Heart left ventricle (tissue), 16 donors: ENCODE results near the gene ZNF845. TPM values are rescaled to one million over a fixed set of nuclear protein-coding genes. Genes with fewer than 3 reads are reported as not detected.
A peak's percentile ranks its signal among the peaks of the same experiment; 100 is the strongest.
"Not testable (repeated sequence)": the region's sequence is repeated elsewhere in the genome, so short reads cannot be mapped to it uniquely, and the experiment has no call there.

Source experiments
- ATAC-seq, 4 donors: fragments of 200-7000 bp; cut with Tn5 transposase; one replicate each; pipeline ENCODE4 v1.9.1; 2020 to 2022; ENCODE audit warnings: moderate library complexity in 4 of 4, mild to moderate bottlenecking in 3 of 4, moderate number of reproducible peaks in 1 of 4
- DNase-seq, 5 donors: peaks; one replicate each; pipeline ENCODE4 v3.0.0-alpha.2; 2020
- H3K27ac ChIP-seq, 12 donors: fragments of 200-600 bp; sonication (generic) in 4 of 12; one replicate each; pipeline versions ENCODE4 v1.5.0 to v1.8.0; 2016 to 2022; ENCODE audit warnings: mild to moderate bottlenecking in 2 of 12
- H3K27me3 ChIP-seq, 9 donors: fragments of 200-600 bp; sonication (generic) in 2 of 9; one replicate each; pipeline versions ENCODE4 v1.5.1 to v1.8.0; 2016 to 2022; ENCODE audit warnings: mild to moderate bottlenecking in 3 of 9
- H3K36me3 ChIP-seq, 9 donors: fragments of 200-600 bp; sonication (generic) in 2 of 9; one replicate each; pipeline versions ENCODE4 v1.5.0 to v1.8.0; 2018 to 2022; ENCODE audit warnings: mild to moderate bottlenecking in 2 of 9
- H3K4me1 ChIP-seq, 12 donors: fragments of 200-600 bp; sonication (generic) in 4 of 12; one replicate each; pipeline versions ENCODE4 v1.5.0 to v1.8.0; 2016 to 2022; ENCODE audit warnings: mild to moderate bottlenecking in 3 of 12
- H3K4me3 ChIP-seq, 12 donors: fragments of 200-600 bp; sonication (generic) in 4 of 12; one replicate each; pipeline versions ENCODE4 v1.5.0 to v1.8.0; 2017 to 2022; ENCODE audit warnings: mild to moderate bottlenecking in 9 of 12, moderate library complexity in 4 of 12
- H3K9me3 ChIP-seq, 12 donors: fragments of 200-600 bp; sonication (generic) in 4 of 12; one replicate each; pipeline versions ENCODE4 v1.5.0 to v1.8.0; 2016 to 2022; ENCODE audit warnings: mild to moderate bottlenecking in 1 of 12
- POLR2A ChIP-seq, 2 donors: fragments of 450-650 bp; IDR thresholded peaks; one replicate each; pipeline ENCODE4 v1.6.1; 2017; ENCODE audit warnings: antibody characterized with exemption in 2 of 2, mild to moderate bottlenecking in 2 of 2, moderate library complexity in 2 of 2
- WGBS, 4 donors: extraction: QIAGEN DNeasy Blood & Tissue Kit in 2 of 4; methylation state at CpG; one replicate each; pipeline versions ENCODE4 v1.1.5 to v1.1.7; 2013 to 2018; 5-methylcytosine and 5-hydroxymethylcytosine counted together
- intact Hi-C, 10 donors: fragments of 100-400 bp; cut with DNase I; formaldehyde crosslinking; loops; one replicate each; pipeline versions ENCODE4 v1.11.1 to v1.14.2; 2022
- polyA plus RNA-seq, 2 donors: library from polyadenylated mRNA; stranded (reverse); fragments of 200-250 nt; gene quantifications; one replicate each; pipeline ENCODE4 v1.2.3, GENCODE V29; 2013
- total RNA-seq, 9 donors: library from RNA; depleted of rRNA in 2 of 9; stranded (reverse); fragments of >200 nt in 2 of 9; fragmentation: NEBNext Ultra II Directional in 3 of 9; extraction: Animal tissue kit (Norgen Biotek cat#: 25700) in 3 of 9; gene quantifications; one replicate each; pipeline versions ENCODE4 v1.1.0 to v1.2.4, GENCODE V29; 2016 to 2023
- donor health status: ischemic (EF 13 %, LVEDD 7.1; RV severe dilation, severe dysfunction).
- donor health status: healthy with polysubstance abuse.
- donor health status: DM: no; HTN: yes; CAD: no.
- donor health status: DM: no; HTN: no; CAD: no.
- donor health status: ischemic (EF 25% LVEDD 6.9; RV normal size, moderate dysfunction).
- donor health status: ischemic (EF 25% LVEDD 5.7; RV mildly dilated, moderate dysfunction).
- donor health status: healthy.
- donor health status: DM: yes; HTN: yes; CAD: no.
- donor health status: ischemic (EF 35%, LVEDD 5.7; RV mildly dilated, moderate dysfunction).
- donor health status: nonischemic (EF 11% LVEDD 7.7; RV severe dilation, severe dysfunction).
- donor health status: DM: yes; HTN: yes; CAD: no.
- donor health status: PGD.
- donor health status: ischemic (EF 29% LVEDD 5.4; RV normal size, mild dysfunction).
- donor health status: nonischemic (EF 23%, LVEDD 6.1; RV moderate dilation, normal function).

ZNF845 gene
- total and polyA plus RNA-seq, 11 donors, result 1.5 to 5.7 (median 3.5) TPM

DNA sequence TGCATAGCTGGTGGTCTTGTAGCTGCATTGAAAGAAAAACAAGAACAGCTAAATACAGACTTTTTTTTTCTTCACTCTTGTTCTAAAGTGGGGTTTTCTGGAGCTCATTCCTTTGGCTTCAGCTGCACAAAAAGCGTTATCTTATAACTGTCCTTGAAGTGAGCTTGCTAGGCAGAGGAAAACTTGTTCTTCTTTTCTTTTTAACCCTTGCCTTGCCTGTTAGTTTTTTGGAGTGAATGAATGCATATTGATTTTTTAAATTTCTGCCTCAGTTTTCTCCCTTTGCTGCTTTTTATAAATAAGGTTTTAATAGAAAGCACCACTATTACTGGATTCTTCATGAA lies 62.9 kb downstream of the ZNF845 start:
- intact Hi-C loops, result no loop called here
- 9 to 12% (median 10%) methylated on average over 1 of the region's 1 CpG for WGBS, 4 donors
- peaks cover 0 to 29% (median 17%) of the 10 kb centered on the region in 12 donors for H3K4me1 ChIP-seq

GRCh38 chr19:53397918-53398317 lies 64.4 kb downstream of the ZNF845 start:
- H3K27ac ChIP-seq, H3K4me3 ChIP-seq, DNase-seq, intact Hi-C loops, H3K9me3 ChIP-seq, ATAC-seq, H3K27me3 ChIP-seq: not testable (repeated sequence)
- Histone ChIP-seq H3K4me1 (peaks cover 0 to 29% (median 17%) of the 10 kb centered on the region in 12 donors), H3K36me3 (peaks cover under 1 to 49% (median 39%) of the 10 kb centered on the region in 9 donors)
- 89 to 100% (median 92%) methylated on average over 1 of the region's 1 CpG for WGBS, 4 donors

More for the DNA sequence above, 62.9 kb downstream of the ZNF845 start:
- no peaks in the 10 kb centered on the region for H3K9me3 ChIP-seq
- H3K4me3 ChIP-seq, result peak overlapping the region in 5 of 12 donors; percentile 74 to 89 (median 79)
- peaks cover 0 to 35% (median 30%) of the 10 kb centered on the region in 9 donors for H3K36me3 ChIP-seq
- H3K27ac ChIP-seq, result no peak overlapping the region
- ATAC-seq, result no peak
- no peak for DNase-seq
- no peak for TF ChIP-seq POLR2A (IDR thresholded peaks at IDR 0.05)
- H3K27me3 ChIP-seq, result no peaks in the 10 kb centered on the region

Other genes with a start within 250 kb of the ZNF845 start
- 10 to 100 TPM in 8 of 9 donors, 1 to 10 TPM in 1; 10.0 to 24.7 (median 17.0) TPM for gene ZNF160, start 230.3 kb upstream of the ZNF845 start, total RNA-seq
- 10 to 100 TPM; 14.4 to 19.8 TPM for gene ZNF160, start 230.3 kb upstream of the ZNF845 start, polyA plus RNA-seq
- gene ZNF415, start 200.8 kb upstream of the ZNF845 start, total RNA-seq, result 10 to 100 TPM; 12.8 to 38.6 (median 21.4) TPM
- 10 to 100 TPM; 15.2 to 17.6 TPM for gene ZNF415, start 200.8 kb upstream of the ZNF845 start, polyA plus RNA-seq
- 10 to 100 TPM in 1 of 9 donors, 1 to 10 TPM in 8; 5.3 to 10.6 (median 8.2) TPM for gene ZNF347, start 174.7 kb upstream of the ZNF845 start, total RNA-seq
- gene ZNF347, start 174.7 kb upstream of the ZNF845 start, polyA plus RNA-seq, result 1 to 10 TPM; 2.7 to 3.8 TPM
- 1 to 10 TPM in 4 of 9 donors, under 1 TPM in 5; 0.38 to 3.6 (median 1.00) TPM for gene ZNF665, start 140.4 kb upstream of the ZNF845 start, total RNA-seq
- gene ZNF665, start 140.4 kb upstream of the ZNF845 start, polyA plus RNA-seq, result 1 to 10 TPM in 1 of 2 donors, under 1 TPM in 1; 0.85 to 1.2 TPM
- gene ZNF677, start 78.9 kb upstream of the ZNF845 start, total RNA-seq, result 10 to 100 TPM; 10.3 to 27.8 (median 16.9) TPM
- 10 to 100 TPM; 12.8 to 14.6 TPM for gene ZNF677, start 78.9 kb upstream of the ZNF845 start, polyA plus RNA-seq
- not detected for gene VN1R2, start 75.5 kb upstream of the ZNF845 start, total RNA-seq
- gene VN1R2, start 75.5 kb upstream of the ZNF845 start, polyA plus RNA-seq, result not detected
- gene VN1R4, start 66.0 kb upstream of the ZNF845 start, total RNA-seq, result not detected
- not detected for gene VN1R4, start 66.0 kb upstream of the ZNF845 start, polyA plus RNA-seq
- 1 to 10 TPM; 1.6 to 6.0 (median 3.6) TPM for gene ZNF525, start 32.0 kb downstream of the ZNF845 start, total RNA-seq
- 1 to 10 TPM; 1.9 to 3.5 TPM for gene ZNF525, start 32.0 kb downstream of the ZNF845 start, polyA plus RNA-seq
- 1 to 10 TPM; 2.8 to 5.9 (median 3.8) TPM for gene ZNF765, start 61.4 kb downstream of the ZNF845 start, total RNA-seq
- 1 to 10 TPM; 2.7 to 4.9 TPM for gene ZNF765, start 61.4 kb downstream of the ZNF845 start, polyA plus RNA-seq
- 1 to 10 TPM; 2.6 to 5.5 (median 3.8) TPM for gene ZNF761, start 98.2 kb downstream of the ZNF845 start, total RNA-seq
- 1 to 10 TPM; 3.8 to 4.5 TPM for gene ZNF761, start 98.2 kb downstream of the ZNF845 start, polyA plus RNA-seq
- gene ZNF813, start 134.0 kb downstream of the ZNF845 start, total RNA-seq, result 1 to 10 TPM in 8 of 9 donors, under 1 TPM in 1; 0.82 to 2.5 (median 1.2) TPM
- under 1 TPM; 0.42 to 0.96 TPM for gene ZNF813, start 134.0 kb downstream of the ZNF845 start, polyA plus RNA-seq
- 10 to 100 TPM in 6 of 9 donors, 1 to 10 TPM in 3; 7.6 to 25.8 (median 12.3) TPM for gene ZNF331, start 204.4 kb downstream of the ZNF845 start, total RNA-seq
- 1 to 10 TPM; 8.0 to 9.0 TPM for gene ZNF331, start 204.4 kb downstream of the ZNF845 start, polyA plus RNA-seq